Testis (tissue), 3 donors: Measurements from ENCODE around the gene ERICH2. TPM values are rescaled to one million over a fixed set of nuclear protein-coding genes. Genes with fewer than 3 reads are reported as not detected.

Experiments
- DNase-seq: peaks from one replicate; pipeline ENCODE4 v3.0.0-alpha.2; 2019
- H3K27ac ChIP-seq, 2 donors: fragments of 200-600 bp; sonication (generic); one replicate each; pipeline ENCODE4 v1.5.1; 2019
- H3K27me3 ChIP-seq: fragments of 200-600 bp; sonication (generic); one replicate; pipeline ENCODE4 v1.5.1; 2019
- H3K36me3 ChIP-seq: fragments of 200-600 bp; sonication (generic); one replicate; pipeline ENCODE4 v1.5.1; 2017; ENCODE audit warnings: low read depth; ENCODE audit errors: missing control alignments
- H3K4me1 ChIP-seq: fragments of 200-600 bp; sonication (generic); one replicate; pipeline ENCODE4 v1.5.1; 2019
- H3K4me3 ChIP-seq, 2 donors: fragments of 200-600 bp; sonication (generic); one replicate each; pipeline ENCODE4 v1.5.1; 2017 to 2019
- H3K9me3 ChIP-seq: fragments of 200-600 bp; sonication (generic); one replicate; pipeline ENCODE4 v1.5.1; 2017
- POLR2A ChIP-seq: fragments of 450-650 bp; IDR thresholded peaks from one replicate; pipeline ENCODE4 v1.6.1; 2017; ENCODE audit warnings: antibody characterized with exemption, mild to moderate bottlenecking, moderate library complexity
- WGBS, 2 donors: methylation state at CpG; one replicate each; pipeline ENCODE4 v1.1.5; 2018; 5-methylcytosine and 5-hydroxymethylcytosine counted together
- intact Hi-C: fragments of 100-400 bp; cut with DNase I; formaldehyde crosslinking; loops from one replicate; pipeline ENCODE4 v1.15.1; 2023; ENCODE audit warnings: low total_unique reads
- polyA plus RNA-seq: library from polyadenylated mRNA; stranded (reverse); fragments of 350-450 nt; fragmentation: Illumina TruSeq; extraction: RNeasy Lipid Tissue Mini Kit (QIAGEN cat#74804); gene quantifications from one replicate; pipeline ENCODE4 v1.2.3, GENCODE V29; 2014; ENCODE audit warnings: low read depth, low replicate concordance; ENCODE audit not compliant: insufficient read depth
- small RNA-seq, 2 donors: library from RNA; depleted of rRNA; stranded (forward); fragments of <200 nt; gene quantifications; one replicate each; pipeline ENCODE3, GENCODE V24; 2016
- total RNA-seq, 2 donors: library from RNA; depleted of rRNA; stranded (reverse); fragments of >200 nt; gene quantifications; one replicate each; pipeline ENCODE4 v1.2.3, GENCODE V29; 2016
- TF ChIP-seq, protein P1 (sequence below), 3 experiments: fragments of 450-650 bp in 2 of 3; fragments of 200-600 bp in 1 of 3; sonication (generic) in 1 of 3; IDR thresholded peaks; one replicate each; pipeline ENCODE4 v1.5.1; 2016 to 2019; ENCODE audit warnings: antibody characterized with exemption in 3 of 3, mild to moderate bottlenecking in 2 of 3, moderate library complexity in 1 of 3

The ERICH2 gene
- total and polyA plus RNA-seq, 3 donors from 2014 or later: 36.5 to 126 (median 78.8) TPM

DNA sequence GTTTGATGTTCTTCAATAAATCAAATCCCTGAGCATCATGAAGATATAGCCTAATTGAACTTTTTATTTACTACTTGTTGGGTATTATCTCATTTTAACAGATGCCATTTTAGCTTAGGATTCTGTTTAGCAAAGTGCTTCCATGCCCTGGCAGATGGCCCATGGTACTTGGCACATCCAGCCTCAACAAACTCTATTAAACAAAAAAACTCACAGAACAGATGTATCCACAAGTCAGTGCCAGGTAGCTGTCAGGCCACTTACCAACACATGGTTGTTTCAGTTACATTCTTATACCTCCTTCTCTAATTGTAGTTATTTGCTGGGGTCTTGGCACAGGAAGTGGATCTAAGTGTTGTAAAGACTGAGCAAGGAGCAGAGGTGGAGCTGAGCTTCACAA, 76.1 kb downstream of the ERICH2 start:
- Histone ChIP-seq H3K4me1 (no peaks in the 10 kb centered on the region), H3K9me3 (no peaks in the 10 kb centered on the region), H3K4me3 (no peak overlapping the region), H3K27ac (no peak overlapping the region), H3K27me3 (no peaks in the 10 kb centered on the region), H3K36me3 (no peaks in the 10 kb centered on the region)
- intact Hi-C loops: no loop called here
- TF ChIP-seq, protein P1, sequence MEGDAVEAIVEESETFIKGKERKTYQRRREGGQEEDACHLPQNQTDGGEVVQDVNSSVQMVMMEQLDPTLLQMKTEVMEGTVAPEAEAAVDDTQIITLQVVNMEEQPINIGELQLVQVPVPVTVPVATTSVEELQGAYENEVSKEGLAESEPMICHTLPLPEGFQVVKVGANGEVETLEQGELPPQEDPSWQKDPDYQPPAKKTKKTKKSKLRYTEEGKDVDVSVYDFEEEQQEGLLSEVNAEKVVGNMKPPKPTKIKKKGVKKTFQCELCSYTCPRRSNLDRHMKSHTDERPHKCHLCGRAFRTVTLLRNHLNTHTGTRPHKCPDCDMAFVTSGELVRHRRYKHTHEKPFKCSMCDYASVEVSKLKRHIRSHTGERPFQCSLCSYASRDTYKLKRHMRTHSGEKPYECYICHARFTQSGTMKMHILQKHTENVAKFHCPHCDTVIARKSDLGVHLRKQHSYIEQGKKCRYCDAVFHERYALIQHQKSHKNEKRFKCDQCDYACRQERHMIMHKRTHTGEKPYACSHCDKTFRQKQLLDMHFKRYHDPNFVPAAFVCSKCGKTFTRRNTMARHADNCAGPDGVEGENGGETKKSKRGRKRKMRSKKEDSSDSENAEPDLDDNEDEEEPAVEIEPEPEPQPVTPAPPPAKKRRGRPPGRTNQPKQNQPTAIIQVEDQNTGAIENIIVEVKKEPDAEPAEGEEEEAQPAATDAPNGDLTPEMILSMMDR (IDR thresholded peaks at IDR 0.05): no peak
- no peak for TF ChIP-seq POLR2A
- DNase-seq: no peak

DNA sequence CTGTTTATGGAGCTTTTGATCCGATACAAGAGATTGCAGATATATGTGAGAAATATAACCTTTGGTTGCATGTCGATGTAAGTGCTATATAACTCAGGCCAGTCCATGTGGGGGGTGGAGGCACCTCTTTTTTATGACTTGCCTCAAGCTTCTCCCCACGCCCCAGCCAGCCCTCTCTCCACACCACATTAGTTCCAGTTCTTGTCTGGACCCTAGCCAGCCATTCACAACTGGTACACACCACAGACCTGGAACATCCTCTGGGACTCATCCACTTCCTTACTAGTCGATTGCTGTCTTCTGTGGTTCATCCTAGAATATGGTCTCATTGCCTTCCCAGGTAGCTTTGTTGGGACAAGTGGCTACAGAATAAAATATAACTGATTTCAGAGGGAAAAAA, 77.5 kb downstream of the ERICH2 start:
- Histone ChIP-seq H3K27ac (no peak overlapping the region), H3K4me1 (no peaks in the 10 kb centered on the region), H3K4me3 (no peak overlapping the region), H3K27me3 (no peaks in the 10 kb centered on the region), H3K9me3 (no peaks in the 10 kb centered on the region), H3K36me3 (no peaks in the 10 kb centered on the region)
- intact Hi-C loops: no loop called here
- no peak for DNase-seq
- 82 to 83% methylated on average over 4 of the region's 4 CpGs for WGBS, 2 donors
- TF ChIP-seq, protein P1 (IDR thresholded peaks at IDR 0.05): no peak
- no peak for TF ChIP-seq POLR2A

Small RNA genes within 50 kb of the gene (small RNA-seq; reads per million reads assigned to genes)
- 0 reads per million in 2 donors for gene RF00019

Other genes with a start within 250 kb of the ERICH2 start
- gene SP5, start 55.0 kb upstream of the ERICH2 start, total RNA-seq: 1 to 10 TPM; 3.5 to 4.0 TPM
- 1.4 TPM for gene SP5, start 55.0 kb upstream of the ERICH2 start, polyA plus RNA-seq
- gene GAD1, start 46.5 kb downstream of the ERICH2 start, total RNA-seq: 10 to 100 TPM; 12.5 to 46.0 TPM
- gene GAD1, start 46.5 kb downstream of the ERICH2 start, polyA plus RNA-seq: 8.5 TPM
- gene GORASP2, start 158.9 kb downstream of the ERICH2 start, total RNA-seq: 10 to 100 TPM; 67.2 to 67.3 TPM
- gene GORASP2, start 158.9 kb downstream of the ERICH2 start, polyA plus RNA-seq: 119 TPM